Keratinocyte (primary cell): ENCODE measurements around the gene ZNF268. TPM values are rescaled to one million over a fixed set of nuclear protein-coding genes. Genes with fewer than 3 reads are reported as not detected.

ENCODE experiments used
- DNase-seq: peaks from one replicate; pipeline ENCODE4 v3.0.0-alpha.2; 2011; ENCODE audit warnings: low read depth, missing footprints, low spot score
- FAIRE-seq: peaks from 2 replicates; lab custom pipeline; 2011; peaks lifted over from hg19 to GRCh38; lab: Jason Lieb, UNC
- H2AFZ ChIP-seq: 2 replicates; pipeline ENCODE4 v1.6.0; 2012; ENCODE audit warnings: low read length, control low read depth, inconsistent platforms; ENCODE audit not compliant: control insufficient read depth
- H3K27ac ChIP-seq: 2 replicates; pipeline ENCODE4 v1.5.1; 2011; ENCODE audit warnings: low read length; ENCODE audit not compliant: control insufficient read depth, insufficient read depth
- H3K27me3 ChIP-seq: 3 replicates; pipeline ENCODE4 v1.6.0; 2011; ENCODE audit warnings: low read length; ENCODE audit not compliant: control insufficient read depth, insufficient read depth; ENCODE audit errors: extremely low read depth
- H3K36me3 ChIP-seq, 2 experiments: 2 replicates in 1 of 2; 3 replicates in 1 of 2; pipeline ENCODE4 v1.5.1; 2011; ENCODE audit warnings: low read length in 2 of 2, mild to moderate bottlenecking in 1 of 2; ENCODE audit not compliant: control insufficient read depth in 2 of 2, insufficient read depth in 2 of 2; ENCODE audit errors: extremely low read depth in 1 of 2
- H3K4me1 ChIP-seq: 3 replicates; pipeline ENCODE4 v1.5.1; 2011; ENCODE audit warnings: low read length; ENCODE audit not compliant: control insufficient read depth, insufficient read depth; ENCODE audit errors: extremely low read depth
- H3K4me2 ChIP-seq: 3 replicates; pipeline ENCODE4 v1.6.0; 2011; ENCODE audit warnings: low read depth, low read length; ENCODE audit not compliant: control insufficient read depth, insufficient read depth; ENCODE audit errors: extremely low read depth
- H3K4me3 ChIP-seq, 3 experiments: fragments of 200-600 bp in 1 of 3; sonication (generic) in 1 of 3; 2 replicates in 2 of 3; 3 replicates in 1 of 3; pipeline ENCODE4 v1.5.1; 2011 to 2016; ENCODE audit warnings: low read length in 3 of 3, mild to moderate bottlenecking in 3 of 3, control low read depth in 2 of 3, inconsistent platforms in 1 of 3, low read depth in 1 of 3, mixed read lengths in 1 of 3, mixed run types in 1 of 3, moderate library complexity in 1 of 3; ENCODE audit not compliant: control insufficient read depth in 2 of 3, insufficient read depth in 2 of 3; ENCODE audit errors: extremely low read depth in 1 of 3
- H3K79me2 ChIP-seq: 2 replicates; pipeline ENCODE4 v1.6.0; 2012; ENCODE audit warnings: low read length; ENCODE audit not compliant: control insufficient read depth, insufficient read depth
- H3K9ac ChIP-seq: 3 replicates; pipeline ENCODE4 v1.6.0; 2011; ENCODE audit warnings: low read length; ENCODE audit not compliant: control insufficient read depth, insufficient read depth; ENCODE audit errors: extremely low read depth
- H3K9me1 ChIP-seq: 3 replicates; pipeline ENCODE4 v1.6.0; 2011; ENCODE audit warnings: low read length; ENCODE audit not compliant: control insufficient read depth, insufficient read depth; ENCODE audit errors: extremely low read depth
- H3K9me3 ChIP-seq: 2 replicates; pipeline ENCODE4 v1.5.1; 2012; ENCODE audit warnings: low read depth, low read length; ENCODE audit not compliant: control insufficient read depth
- H4K20me1 ChIP-seq: 3 replicates; pipeline ENCODE4 v1.6.0; 2011; ENCODE audit warnings: low read length; ENCODE audit not compliant: control insufficient read depth, insufficient read depth; ENCODE audit errors: extremely low read depth
- CTCF ChIP-seq, 3 experiments: IDR thresholded peaks in 1 of 3; conservative IDR thresholded peaks in 1 of 3; optimal IDR thresholded peaks in 1 of 3; 2 replicates in 2 of 3; 3 replicates in 1 of 3; pipeline versions ENCODE3 to v1.5.1; 2011; ENCODE audit warnings: low read length in 3 of 3, mild to moderate bottlenecking in 3 of 3, moderate library complexity in 2 of 3, control low read depth in 1 of 3, inconsistent platforms in 1 of 3; ENCODE audit not compliant: insufficient read depth in 2 of 3; ENCODE audit errors: extremely low read depth in 1 of 3
- EZH2 ChIP-seq: IDR thresholded peaks from one replicate; pipeline ENCODE4 v1.6.1; 2012; ENCODE audit warnings: inconsistent platforms, mild to moderate bottlenecking, low read length, moderate library complexity
- dilution Hi-C: fragments of 300-500 bp; cut with MboI; formaldehyde crosslinking; loops from one replicate; pipeline ENCODE4 v1.7.0; 2020; ENCODE audit warnings: low sequenced_read_pairs; ENCODE audit not compliant: extremely low pct_ligation_motif_present
- polyA plus RNA-seq, 5 experiments: library from polyadenylated mRNA; depleted of rRNA in 3 of 5; stranded (reverse) in 3 of 5; stranded (forward) in 1 of 5; unstranded in 1 of 5; fragments of >200 nt; gene quantifications; 1 replicate in 1 of 5; 2 replicates in 3 of 5; 3 replicates in 1 of 5; pipeline versions ENCODE4 v1.2.1 to v1.2.3, GENCODE V29; 2011 to 2012; ENCODE audit warnings: missing spikeins in 2 of 5, low read depth in 1 of 5, low replicate concordance in 1 of 5
- small RNA-seq, 3 experiments: library from RNA; depleted of rRNA; stranded (forward); fragments of <200 nt; gene quantifications; one replicate each; pipeline ENCODE3, GENCODE V24; 2012; ENCODE audit warnings: low read depth in 3 of 3, low replicate concordance in 1 of 3; ENCODE audit not compliant: insufficient read length in 3 of 3

ZNF268 gene
- polyA plus RNA-seq, 1 donor (not counting 4 experiments of a cell fraction or from before 2014, with no cell fraction given) = 9.4 TPM

- FAIRE-seq = no peak
- H3K4me3 ChIP-seq = no peak overlapping the region
- TF ChIP-seq CTCF (optimal IDR thresholded peaks at IDR 0.05 in 1 of 3, IDR thresholded peaks at IDR 0.05 in 1 of 3, conservative IDR thresholded peaks at IDR 0.05 in 1 of 3; ENCODE audit: extremely low read depth in 1 of 3, insufficient read depth in 2 of 3, low read length in 3 of 3) (no peak), EZH2 (no peak)
- no peaks in the 10 kb centered on the region for H3K4me1 ChIP-seq
- H3K27me3 ChIP-seq = no peaks in the 10 kb centered on the region
- no peaks in the 10 kb centered on the region for H4K20me1 ChIP-seq
- no peaks in the 10 kb centered on the region for H3K36me3 ChIP-seq
- H3K9me1 ChIP-seq = no peaks in the 10 kb centered on the region
- dilution Hi-C loops = no loop called here
- H3K4me2 ChIP-seq = no peak overlapping the region
- H2AFZ ChIP-seq = no peak overlapping the region
- no peak for DNase-seq
- H3K79me2 ChIP-seq = no peaks in the 10 kb centered on the region
- no peaks in the 10 kb centered on the region for H3K9me3 ChIP-seq
- H3K27ac ChIP-seq = no peak overlapping the region
- H3K9ac ChIP-seq = no peak overlapping the region
These were observed 82.9 kb downstream of the ZNF268 start for GRCh38 chr12:133264173-133264572.

Small RNA genes within 50 kb of the gene (small RNA-seq; reads per million reads assigned to genes)
- gene RF00019 (0 reads per million in 3 experiments), gene RNU6-717P (0 reads per million in 3 experiments)

Other genes with a start within 250 kb of the ZNF268 start
- 4.3 to 12.5 TPM (median 11.4 TPM) in 3 replicates for gene ZNF605, start 225.2 kb upstream of the ZNF268 start, polyA plus RNA-seq
- gene ZNF26, start 195.1 kb upstream of the ZNF268 start, polyA plus RNA-seq = 3.7 to 5.2 TPM (median 4.5 TPM) in 3 replicates
- 10.7 to 29.5 TPM (median 24.9 TPM) in 3 replicates for gene ZNF84, start 144.0 kb upstream of the ZNF268 start, polyA plus RNA-seq
- gene ZNF140, start 100.6 kb upstream of the ZNF268 start, polyA plus RNA-seq = 13.5 to 15.9 TPM (median 13.8 TPM) in 3 replicates
- gene ZNF891, start 51.2 kb upstream of the ZNF268 start, polyA plus RNA-seq = 0.28 to 0.79 TPM (median 0.64 TPM) in 3 replicates
- gene ZNF10, start 50.9 kb upstream of the ZNF268 start, polyA plus RNA-seq = 2.0 to 7.2 TPM (median 6.3 TPM) in 3 replicates
- gene ANHX, start 54.4 kb downstream of the ZNF268 start, polyA plus RNA-seq = not detected in 3 replicates